GM18519 (cell line): ENCODE measurements around the gene C14orf119.

ENCODE experiments used
- ATAC-seq: cut with Tn5 transposase; IDR thresholded peaks from one replicate; pipeline ENCODE4 v1.9.1; 2021; ENCODE audit warnings: mild to moderate bottlenecking, moderate library complexity; ENCODE audit not compliant: unreplicated experiment, low FRiP score

Gene C14orf119

GRCh38 chr14:23086565-23086964 is 8.7 kb upstream of the C14orf119 start:
- no peak for ATAC-seq

GRCh38 chr14:23089498-23090253 is 5.6 kb upstream of the C14orf119 start:
- no peak for ATAC-seq

- no peak for ATAC-seq
These were observed 5.1 kb upstream of the C14orf119 start for GRCh38 chr14:23090254-23090636.

- ATAC-seq = no peak
These were observed 3.7 kb upstream of the C14orf119 start for GRCh38 chr14:23091294-23092225.

- no peak for ATAC-seq
These were observed 2.2 kb upstream of the C14orf119 start for GRCh38 chr14:23093104-23093503.

GRCh38 chr14:23093526-23093925 is 1.8 kb upstream of the C14orf119 start:
- ATAC-seq = no peak

- ATAC-seq = peak; percentile 8
These were observed 1.2 kb upstream of the C14orf119 start for GRCh38 chr14:23093991-23094665.

GRCh38 chr14:23094666-23095195 is 574 bp upstream of the C14orf119 start, which contains the start of gene ACIN1:
Gene ACIN1 (minus strand): TSS chr14:23095136. CDS start chr14:23095112, 24 bp downstream.
- ATAC-seq = peak; percentile 13

GRCh38 chr14:23097786-23098185 is 2.5 kb downstream of the C14orf119 start:
- no peak for ATAC-seq

- no peak for ATAC-seq
These were observed 4.0 kb downstream of the C14orf119 start for GRCh38 chr14:23099212-23099861.

- ATAC-seq = no peak
These were observed 6.1 kb downstream of the C14orf119 start for GRCh38 chr14:23101213-23101970.

GRCh38 chr14:23101986-23102625 is 6.8 kb downstream of the C14orf119 start:
- no peak for ATAC-seq

- ATAC-seq = no peak
These were observed 7.5 kb downstream of the C14orf119 start for GRCh38 chr14:23102801-23103200.

GRCh38 chr14:23103581-23103980 is 8.3 kb downstream of the C14orf119 start:
- ATAC-seq = no peak

GRCh38 chr14:23104070-23104590 is 8.8 kb downstream of the C14orf119 start:
- no peak for ATAC-seq

- ATAC-seq = no peak
These were observed 9.5 kb downstream of the C14orf119 start, which contains the start of gene CIROP for GRCh38 chr14:23104591-23105347. Gene CIROP (minus strand): TSS chr14:23104989. CDS start chr14:23104920, 69 bp downstream.

- ATAC-seq = no peak
These were observed 10.1 kb downstream of the C14orf119 start for GRCh38 chr14:23105348-23105824.

- no peak for ATAC-seq
These were observed 11.4 kb downstream of the C14orf119 start for GRCh38 chr14:23106747-23107045.
